RWPE1 (cell line): ENCODE data around the gene LRRC41.

Experiments
- CTCF ChIA-PET: fragments of 350-600 bp; sonication (Branson Sonifier 250); formaldehyde crosslinking; extraction: SDS; loops from one replicate; lab custom pipeline; 2021; lab: Yijun Ruan, JAX
- POLR2A ChIA-PET: fragments of 400-600 bp; formaldehyde crosslinking; extraction: SDS; loops from one replicate; lab custom pipeline; 2020; ENCODE audit warnings: antibody characterized with exemption; ENCODE audit not compliant: low non-redundant PET; lab: Yijun Ruan, JAX
- DNase-seq: peaks from one replicate; pipeline ENCODE4 v3.0.0; 2012; ENCODE audit warnings: low spot score
- H3K27ac ChIP-seq: fragments of 450-650 bp; 2 replicates; pipeline ENCODE4 v1.5.1; 2017
- CTCF ChIP-seq: fragments of 450-650 bp; conservative IDR thresholded peaks from 2 replicates; pipeline ENCODE4 v1.5.1; 2017; ENCODE audit warnings: low read depth, mild to moderate bottlenecking

Gene LRRC41

GRCh38 chr1:46303038-46303871 is at the start of gene LRRC41, which contains the start of gene UQCRH:
Gene LRRC41, minus strand, starts transcription at chr1:46303616. Its CDS starts 294 bp downstream, at chr1:46303322.
Gene UQCRH, plus strand, starts transcription at chr1:46303698. Its CDS starts 69 bp downstream, at chr1:46303767.
- POLR2A ChIA-PET = interaction anchor here (0.6 kb wide), 1 partner anchor 21 kb away, joined by 4 read pairs; no protein-coding TSS in a partner anchor
- peak; percentile 88 for DNase-seq
- peak within 1 kb of the TSS; percentile 89 for H3K27ac ChIP-seq
- CTCF ChIA-PET = interaction anchor here (0.8 to 2.0 kb wide), 3 partner anchors 37 to 227 kb away, joined by 4 to 8 read pairs (median 5); partner anchors contain the start of gene NSUN4
- TF ChIP-seq CTCF = no peak

GRCh38 chr1:46352363-46352762 is 48.9 kb upstream of the LRRC41 start:
- no peak for DNase-seq
- ChIA-PET CTCF (no interaction called here), POLR2A (no interaction called here)
- no peak for TF ChIP-seq CTCF
- no peak overlapping the region for H3K27ac ChIP-seq

GRCh38 chr1:46345281-46345680 is 41.9 kb upstream of the LRRC41 start:
- TF ChIP-seq CTCF = no peak
- DNase-seq = no peak
- CTCF ChIA-PET = interaction anchor here (0.7 kb wide), 1 partner anchor 260 kb away, joined by 3 read pairs; no protein-coding TSS in a partner anchor
- POLR2A ChIA-PET = no interaction called here
- no peak overlapping the region for H3K27ac ChIP-seq

- no peak for TF ChIP-seq CTCF
- ChIA-PET CTCF (no interaction called here), POLR2A (no interaction called here)
- H3K27ac ChIP-seq = no peak overlapping the region
- DNase-seq = no peak
These were observed 41.1 kb upstream of the LRRC41 start for GRCh38 chr1:46344481-46344880.

- POLR2A ChIA-PET = no interaction called here
- TF ChIP-seq CTCF = no peak
- CTCF ChIA-PET = interaction anchor here (1.0 kb wide), 1 partner anchor 14 kb away, joined by 3 read pairs; no protein-coding TSS in a partner anchor
- no peak for DNase-seq
- H3K27ac ChIP-seq = peak overlapping the region; percentile 16
These were observed 40.3 kb upstream of the LRRC41 start for GRCh38 chr1:46343705-46344104.

- ChIA-PET CTCF (interaction anchor here (1.0 kb wide), 1 partner anchor 14 kb away, joined by 3 read pairs; no protein-coding TSS in a partner anchor), POLR2A (no interaction called here)
- no peak for TF ChIP-seq CTCF
- peak overlapping the region; percentile 16 for H3K27ac ChIP-seq
- DNase-seq = no peak
These were observed 39.9 kb upstream of the LRRC41 start for GRCh38 chr1:46343351-46343695.
